CD14-positive monocyte (primary cell): ENCODE data around the gene CCDC182. TPM values are rescaled to one million over a fixed set of nuclear protein-coding genes. Genes with fewer than 3 reads are reported as not detected.

Experiments
- DNase-seq, 3 donors: peaks; one replicate each; pipeline ENCODE4 v3.0.0-alpha.2; 2011 to 2022
- H2AFZ ChIP-seq: 2 replicates; pipeline ENCODE4 v1.6.0; 2012; ENCODE audit warnings: mild to moderate bottlenecking, low read depth, low read length, inconsistent platforms; ENCODE audit not compliant: insufficient read depth, poor library complexity, severe bottlenecking
- H3K27ac ChIP-seq, 2 donors: 1 replicate in 1 of 2; 2 replicates in 1 of 2; pipeline ENCODE4 v1.5.1; 2012 to 2013; ENCODE audit warnings: low read length in 2 of 2, control low read depth in 1 of 2, inconsistent platforms in 1 of 2, low read depth in 1 of 2, mild to moderate bottlenecking in 1 of 2
- H3K27me3 ChIP-seq, 2 donors: one replicate each; pipeline versions ENCODE4 v1.6.0 to v1.6.1; 2011 to 2013; ENCODE audit warnings: low read length in 2 of 2; ENCODE audit not compliant: control insufficient read depth in 2 of 2, insufficient read depth in 2 of 2
- H3K36me3 ChIP-seq, 2 donors: replicated peaks in 1 of 2; 1 replicate in 1 of 2; 2 replicates in 1 of 2; pipeline versions ENCODE4 v1.5.1 to v1.6.1; 2012 to 2013; ENCODE audit warnings: low read length in 2 of 2, control low read depth in 1 of 2, inconsistent platforms in 1 of 2, mild to moderate bottlenecking in 1 of 2; ENCODE audit not compliant: insufficient read depth in 2 of 2, control insufficient read depth in 1 of 2
- H3K4me1 ChIP-seq, 2 donors: 1 replicate in 1 of 2; 2 replicates in 1 of 2; pipeline versions ENCODE4 v1.5.1 to v1.6.1; 2012 to 2013; ENCODE audit warnings: low read length in 2 of 2, control low read depth in 1 of 2, inconsistent platforms in 1 of 2, mild to moderate bottlenecking in 1 of 2, moderate library complexity in 1 of 2; ENCODE audit not compliant: insufficient read depth in 2 of 2, control insufficient read depth in 1 of 2
- H3K4me2 ChIP-seq: replicated peaks from 2 replicates; pipeline ENCODE3; 2012; ENCODE audit warnings: low read length, moderate library complexity, mild to moderate bottlenecking; ENCODE audit not compliant: poor library complexity, severe bottlenecking; ENCODE audit errors: extremely low read depth
- H3K4me3 ChIP-seq, 3 experiments: fragments of 200-600 bp in 1 of 3; sonication (generic) in 1 of 3; replicated peaks in 1 of 3; 1 replicate in 2 of 3; 2 replicates in 1 of 3; pipeline ENCODE4 v1.5.1; 2011 to 2013; ENCODE audit warnings: low read length in 3 of 3, mild to moderate bottlenecking in 3 of 3, control low read depth in 2 of 3, low read depth in 2 of 3, inconsistent platforms in 1 of 3, moderate library complexity in 1 of 3
- H3K79me2 ChIP-seq: 2 replicates; pipeline ENCODE4 v1.6.0; 2012; ENCODE audit warnings: mild to moderate bottlenecking, control low read depth, inconsistent platforms, low read length, moderate library complexity; ENCODE audit not compliant: insufficient read depth
- H3K9ac ChIP-seq: 2 replicates; pipeline ENCODE4 v1.6.0; 2017; ENCODE audit warnings: low read length, mild to moderate bottlenecking; ENCODE audit not compliant: insufficient read depth, poor library complexity, severe bottlenecking
- H3K9me3 ChIP-seq, 2 donors: replicated peaks in 1 of 2; 1 replicate in 1 of 2; 2 replicates in 1 of 2; pipeline versions ENCODE4 v1.5.1 to v1.6.1; 2012 to 2013; ENCODE audit warnings: low read length in 2 of 2, control low read depth in 1 of 2; ENCODE audit not compliant: control insufficient read depth in 1 of 2, insufficient read depth in 1 of 2
- H4K20me1 ChIP-seq: 2 replicates; pipeline ENCODE4 v1.6.0; 2012; ENCODE audit warnings: mild to moderate bottlenecking, low read length, control low read depth, moderate library complexity; ENCODE audit not compliant: insufficient read depth
- H3K27ac Mint-ChIP-seq, 7 donors: one replicate each; pipeline ENCODE4 v1.8.0; 2020; ENCODE audit warnings: mild to moderate bottlenecking in 7 of 7, mixed read lengths in 7 of 7, moderate library complexity in 6 of 7, inconsistent platforms in 2 of 7
- H3K27me3 Mint-ChIP-seq, 3 donors: one replicate each; pipeline ENCODE4 v1.8.0; 2021 to 2022; ENCODE audit warnings: low read depth in 3 of 3, mild to moderate bottlenecking in 3 of 3, mixed read lengths in 3 of 3, moderate library complexity in 3 of 3, inconsistent platforms in 1 of 3
- H3K36me3 Mint-ChIP-seq, 2 donors: one replicate each; pipeline ENCODE4 v1.8.0; 2020; ENCODE audit warnings: mixed read lengths in 2 of 2, inconsistent platforms in 1 of 2, mild to moderate bottlenecking in 1 of 2
- H3K4me1 Mint-ChIP-seq: one replicate; pipeline ENCODE4 v1.8.0; 2020; ENCODE audit warnings: mild to moderate bottlenecking, mixed read lengths
- H3K4me3 Mint-ChIP-seq, 2 donors: one replicate each; pipeline ENCODE4 v1.8.0; 2020; ENCODE audit warnings: mild to moderate bottlenecking in 2 of 2, mixed read lengths in 2 of 2, moderate library complexity in 1 of 2
- H3K9me3 Mint-ChIP-seq, 7 donors: one replicate each; pipeline ENCODE4 v1.8.0; 2020 to 2022; ENCODE audit warnings: mixed read lengths in 7 of 7, mild to moderate bottlenecking in 6 of 7, moderate library complexity in 6 of 7, inconsistent platforms in 2 of 7
- WGBS: methylation state at CpG from one replicate; pipeline ENCODE4 v1.1.5; 2013; ENCODE audit warnings: missing lambda C conversion rate; ENCODE audit not compliant: insufficient coverage; 5-methylcytosine and 5-hydroxymethylcytosine counted together
- intact Hi-C, 2 donors: fragments of 100-400 bp; cut with micrococcal nuclease; formaldehyde crosslinking; loops; one replicate each; pipeline versions ENCODE4 v1.15.0 to v1.15.1; 2023
- polyA plus RNA-seq, 3 donors: library from polyadenylated mRNA; depleted of rRNA in 1 of 3; unstranded in 2 of 3; stranded (reverse) in 1 of 3; fragments of 300-500 nt in 2 of 3; fragments of >200 nt in 1 of 3; fragmentation: Illumina TruSeq in 2 of 3; gene quantifications; 1 replicate in 2 of 3; 2 replicates in 1 of 3; pipeline ENCODE4 v1.2.3, GENCODE V29; 2012 to 2021
- TF ChIP-seq, protein P1 (sequence below): fragments of 200-600 bp; IDR thresholded peaks from one replicate; pipeline ENCODE4 v1.8.0; 2022; ENCODE audit warnings: antibody characterized with exemption, mild to moderate bottlenecking

The CCDC182 gene
- polyA plus RNA-seq, 3 donors = not detected

DNA sequence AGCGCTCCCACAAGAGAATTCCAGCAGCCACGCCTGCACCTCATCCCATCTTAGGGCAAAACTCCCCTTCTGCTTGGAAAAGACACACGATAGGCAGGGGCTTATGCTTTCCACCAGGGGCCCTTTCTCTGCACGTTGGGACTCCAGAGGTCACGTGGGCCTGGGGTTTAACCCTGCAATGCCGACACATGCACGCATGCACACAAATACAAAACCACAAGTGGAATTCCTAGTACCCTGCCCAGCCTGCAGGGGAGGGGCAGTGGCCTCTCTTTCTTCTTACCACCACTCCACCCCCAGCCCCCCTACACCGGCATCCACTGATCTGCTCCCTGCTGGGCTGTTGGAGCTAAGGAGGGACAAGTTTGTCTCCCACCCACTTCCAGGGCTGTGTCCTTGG is 16.8 kb upstream of the CCDC182 start:
- 63% methylated on average over 7 of the region's 8 CpGs for WGBS
- no peaks in the 10 kb centered on the region for H3K9me3 Mint-ChIP-seq
- Histone ChIP-seq H3K4me3 (no peak overlapping the region), H2AFZ (no peak overlapping the region), H3K36me3 (no peaks in the 10 kb centered on the region), H3K9ac (no peak overlapping the region), H3K27ac (no peak overlapping the region), H3K27me3 (no peaks in the 10 kb centered on the region), H4K20me1 (no peaks in the 10 kb centered on the region), H3K4me1 (no peaks in the 10 kb centered on the region), H3K79me2 (no peaks in the 10 kb centered on the region), H3K4me2 (no peak overlapping the region), H3K9me3 (no peaks in the 10 kb centered on the region)
- TF ChIP-seq, protein P1, sequence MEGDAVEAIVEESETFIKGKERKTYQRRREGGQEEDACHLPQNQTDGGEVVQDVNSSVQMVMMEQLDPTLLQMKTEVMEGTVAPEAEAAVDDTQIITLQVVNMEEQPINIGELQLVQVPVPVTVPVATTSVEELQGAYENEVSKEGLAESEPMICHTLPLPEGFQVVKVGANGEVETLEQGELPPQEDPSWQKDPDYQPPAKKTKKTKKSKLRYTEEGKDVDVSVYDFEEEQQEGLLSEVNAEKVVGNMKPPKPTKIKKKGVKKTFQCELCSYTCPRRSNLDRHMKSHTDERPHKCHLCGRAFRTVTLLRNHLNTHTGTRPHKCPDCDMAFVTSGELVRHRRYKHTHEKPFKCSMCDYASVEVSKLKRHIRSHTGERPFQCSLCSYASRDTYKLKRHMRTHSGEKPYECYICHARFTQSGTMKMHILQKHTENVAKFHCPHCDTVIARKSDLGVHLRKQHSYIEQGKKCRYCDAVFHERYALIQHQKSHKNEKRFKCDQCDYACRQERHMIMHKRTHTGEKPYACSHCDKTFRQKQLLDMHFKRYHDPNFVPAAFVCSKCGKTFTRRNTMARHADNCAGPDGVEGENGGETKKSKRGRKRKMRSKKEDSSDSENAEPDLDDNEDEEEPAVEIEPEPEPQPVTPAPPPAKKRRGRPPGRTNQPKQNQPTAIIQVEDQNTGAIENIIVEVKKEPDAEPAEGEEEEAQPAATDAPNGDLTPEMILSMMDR = no peak
- no peaks in the 10 kb centered on the region for H3K36me3 Mint-ChIP-seq
- H3K27ac Mint-ChIP-seq = no peak overlapping the region
- intact Hi-C loops = no loop called here
- DNase-seq = no peak
- H3K27me3 Mint-ChIP-seq = peaks cover 2 to 6% (median 4%) of the 10 kb centered on the region in 3 donors
- H3K4me1 Mint-ChIP-seq = peaks cover 2% of the 10 kb centered on the region
- H3K4me3 Mint-ChIP-seq = no peak overlapping the region

- H3K9ac ChIP-seq = no peak overlapping the region
- no peak overlapping the region for H3K4me2 ChIP-seq
- H3K36me3 Mint-ChIP-seq = no peaks in the 10 kb centered on the region
- no peak overlapping the region for H3K27ac Mint-ChIP-seq
- H3K27me3 ChIP-seq = no peaks in the 10 kb centered on the region
- intact Hi-C loops = no loop called here
- H3K9me3 Mint-ChIP-seq = no peaks in the 10 kb centered on the region
- H3K4me1 Mint-ChIP-seq = no peaks in the 10 kb centered on the region
- H4K20me1 ChIP-seq = no peaks in the 10 kb centered on the region
- peaks cover 2 to 9% (median 4%) of the 10 kb centered on the region in 3 donors for H3K27me3 Mint-ChIP-seq
- TF ChIP-seq, protein P1 = no peak
- WGBS = 80% methylated on average over 1 of the region's 4 CpGs
- DNase-seq = no peak
- no peaks in the 10 kb centered on the region for H3K9me3 ChIP-seq
- no peaks in the 10 kb centered on the region for H3K4me1 ChIP-seq
- H3K36me3 ChIP-seq = no peaks in the 10 kb centered on the region
- no peak overlapping the region for H2AFZ ChIP-seq
- no peak overlapping the region for H3K4me3 Mint-ChIP-seq
- H3K27ac ChIP-seq = no peak overlapping the region
- H3K4me3 ChIP-seq = no peak overlapping the region
- H3K79me2 ChIP-seq = no peaks in the 10 kb centered on the region
Measured at GRCh38 chr17:57760046-57760445, 14.9 kb upstream of the CCDC182 start.
